Panc1 (cell line): ENCODE data around the gene GRID1. TPM values are rescaled to one million over a fixed set of nuclear protein-coding genes. Genes with fewer than 3 reads are reported as not detected.

ENCODE experiments used
- ATAC-seq: fragments of 200-7000 bp; cut with Tn5 transposase; 2 replicates; pipeline ENCODE4 v1.9.1; 2020; ENCODE audit warnings: mild to moderate bottlenecking, moderate library complexity
- BruUV-seq: library from RNA; stranded (reverse); fragments of 400-500 nt; replicated peaks from 2 replicates; lab custom pipeline; 2021; lab: Mats Ljungman, UMichigan
- CTCF ChIA-PET: fragments of 300-600 bp; sonication (Branson Sonifier 250); formaldehyde crosslinking; loops from one replicate; lab custom pipeline; 2022; ENCODE audit warnings: antibody characterized with exemption; lab: Charles Lee
- POLR2A ChIA-PET: fragments of 300-600 bp; sonication (Branson Sonifier 250); formaldehyde crosslinking; loops from one replicate; lab custom pipeline; 2022; ENCODE audit warnings: antibody characterized with exemption; lab: Charles Lee
- DNase-seq: peaks from one replicate; pipeline ENCODE4 v3.0.0-alpha.2; 2010; ENCODE audit warnings: low read depth, low spot score
- H3K27ac ChIP-seq: 2 replicates; pipeline ENCODE4 v1.5.1; 2011; ENCODE audit warnings: mild to moderate bottlenecking, low read length, inconsistent platforms
- H3K27me3 ChIP-seq: fragments of 200-500 bp; sonication (Bioruptor generic); 2 replicates; pipeline ENCODE4 v1.6.0; 2014; ENCODE audit warnings: low read length, inconsistent platforms; ENCODE audit not compliant: control insufficient read depth, insufficient read depth
- H3K36me3 ChIP-seq: fragments of 200-500 bp; sonication (Bioruptor generic); 2 replicates; pipeline ENCODE4 v1.5.1; 2014; ENCODE audit warnings: inconsistent platforms, mild to moderate bottlenecking, low read length, moderate library complexity; ENCODE audit not compliant: control insufficient read depth, insufficient read depth
- H3K4me1 ChIP-seq: 2 replicates; pipeline ENCODE4 v1.5.1; 2011; ENCODE audit warnings: inconsistent platforms, mild to moderate bottlenecking, low read length, moderate library complexity; ENCODE audit not compliant: control insufficient read depth, insufficient read depth
- H3K4me3 ChIP-seq, 2 experiments: 2 replicates each; pipeline ENCODE4 v1.5.1; 2011 to 2012; ENCODE audit warnings: low read depth in 2 of 2, low read length in 2 of 2, mild to moderate bottlenecking in 2 of 2, inconsistent platforms in 1 of 2, moderate library complexity in 1 of 2
- H3K9me3 ChIP-seq: fragments of 200-500 bp; sonication (Bioruptor generic); 2 replicates; pipeline ENCODE4 v1.5.1; 2014; ENCODE audit warnings: low read depth, mild to moderate bottlenecking, inconsistent platforms, low read length, moderate library complexity; ENCODE audit not compliant: control insufficient read depth, insufficient read depth
- POLR2AphosphoS5 ChIP-seq: IDR thresholded peaks from 2 replicates; pipeline ENCODE4 v1.6.1; 2012; ENCODE audit warnings: mild to moderate bottlenecking, low read depth, low read length, moderate library complexity
- SIN3A ChIP-seq: IDR thresholded peaks from 2 replicates; pipeline ENCODE4 v1.6.1; 2012; ENCODE audit warnings: low read depth, mild to moderate bottlenecking, low read length, moderate library complexity, borderline replicate concordance; ENCODE audit not compliant: insufficient read depth
- TCF7L2 ChIP-seq: IDR thresholded peaks from 2 replicates; pipeline ENCODE4 v1.6.1; 2011; ENCODE audit warnings: mild to moderate bottlenecking, low read depth, low read length, inconsistent platforms
- in situ Hi-C: cut with HindIII; loops from 2 replicates; pipeline ENCODE4 v1.10.0; 2016; ENCODE audit warnings: low sequenced_read_pairs, low pct_unique_long_range_greater_than_20kb
- intact Hi-C: fragments of 100-400 bp; cut with micrococcal nuclease; formaldehyde crosslinking; loops from one replicate; pipeline ENCODE4 v1.10.0; 2022; ENCODE audit not compliant: unreplicated experiment
- total RNA-seq: library from RNA; stranded (reverse); gene quantifications from one replicate; pipeline ENCODE4 v1.2.1, GENCODE V29; 2021; ENCODE audit not compliant: unreplicated experiment
- TF ChIP-seq, protein P1 (sequence below): fragments of 450-650 bp; IDR thresholded peaks from 2 replicates; pipeline ENCODE4 v1.5.1; 2017; ENCODE audit warnings: mild to moderate bottlenecking
- TF ChIP-seq, protein P2 (sequence below), 2 experiments: IDR thresholded peaks; 2 replicates each; pipeline ENCODE4 v1.6.1; 2011 to 2012; ENCODE audit warnings: low read depth in 2 of 2, control low read depth in 1 of 2, low read length in 1 of 2, mild to moderate bottlenecking in 1 of 2, moderate library complexity in 1 of 2; ENCODE audit not compliant: insufficient read depth in 1 of 2

The GRID1 gene
- total RNA-seq, 1 experiment from 2014 or later: 2.3 TPM

DNA sequence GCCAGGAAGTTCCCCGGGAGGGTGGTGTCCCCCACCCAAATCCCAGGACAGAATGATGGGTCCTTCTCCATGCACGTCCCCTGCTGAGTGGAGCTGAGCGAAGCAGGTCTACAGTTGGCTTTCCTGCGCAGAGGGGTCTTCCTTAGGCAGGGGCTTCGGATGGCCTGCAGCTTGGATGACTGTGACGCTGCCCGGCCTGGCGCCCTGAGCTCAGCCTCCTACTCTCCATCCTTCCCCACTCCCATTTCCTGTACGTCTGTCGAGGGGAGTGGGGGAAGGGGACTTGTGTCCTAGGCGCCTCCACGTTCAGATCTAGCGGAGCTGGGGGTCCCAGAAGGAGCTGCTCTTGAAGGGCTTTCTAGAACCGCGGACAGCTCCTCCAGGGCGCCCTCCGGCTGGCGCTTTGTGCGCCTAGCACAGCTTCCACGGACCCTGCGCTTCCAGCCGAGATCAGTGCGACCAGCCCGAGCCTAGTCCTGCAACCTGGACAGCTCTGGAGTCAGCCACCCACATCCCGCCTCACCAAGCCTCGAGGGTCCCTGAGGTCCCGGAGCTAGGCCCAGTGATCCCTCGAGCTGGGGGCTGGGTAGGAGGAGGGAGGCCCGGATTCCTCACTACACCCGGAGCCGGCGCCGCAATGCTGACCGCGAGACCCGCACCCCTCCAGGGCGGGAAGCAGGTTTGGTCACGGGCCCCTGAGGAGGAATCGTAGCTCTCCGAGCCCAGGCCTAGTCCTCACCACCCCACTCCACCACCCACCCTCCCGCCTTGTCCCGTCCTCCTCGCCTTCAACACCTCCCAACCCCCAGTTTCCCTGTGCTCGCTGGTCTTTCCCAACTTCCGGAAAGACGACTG, 1.9 kb downstream of the GRID1 start:
- CTCF ChIA-PET: no interaction called here
- POLR2A ChIA-PET: no interaction called here
- Histone ChIP-seq H3K36me3 (no peaks in the 10 kb centered on the region), H3K27ac (no peak overlapping the region), H3K27me3 (peaks cover 6% of the 10 kb centered on the region; the same call in 1 of the 2 replicates), H3K4me1 (no peaks in the 10 kb centered on the region; the same call in 1 of the 2 replicates), H3K9me3 (no peaks in the 10 kb centered on the region), H3K4me3 (peak overlapping the region in 1 of 2 experiments; percentile 46; a peak in 2 of 4 replicates)
- DNase-seq (no peak), ATAC-seq (no peak)
- no TSS peak for BruUV-seq
- intact Hi-C loops (no loop called here), in situ Hi-C loops (no loop called here)
- TF ChIP-seq, protein P1, sequence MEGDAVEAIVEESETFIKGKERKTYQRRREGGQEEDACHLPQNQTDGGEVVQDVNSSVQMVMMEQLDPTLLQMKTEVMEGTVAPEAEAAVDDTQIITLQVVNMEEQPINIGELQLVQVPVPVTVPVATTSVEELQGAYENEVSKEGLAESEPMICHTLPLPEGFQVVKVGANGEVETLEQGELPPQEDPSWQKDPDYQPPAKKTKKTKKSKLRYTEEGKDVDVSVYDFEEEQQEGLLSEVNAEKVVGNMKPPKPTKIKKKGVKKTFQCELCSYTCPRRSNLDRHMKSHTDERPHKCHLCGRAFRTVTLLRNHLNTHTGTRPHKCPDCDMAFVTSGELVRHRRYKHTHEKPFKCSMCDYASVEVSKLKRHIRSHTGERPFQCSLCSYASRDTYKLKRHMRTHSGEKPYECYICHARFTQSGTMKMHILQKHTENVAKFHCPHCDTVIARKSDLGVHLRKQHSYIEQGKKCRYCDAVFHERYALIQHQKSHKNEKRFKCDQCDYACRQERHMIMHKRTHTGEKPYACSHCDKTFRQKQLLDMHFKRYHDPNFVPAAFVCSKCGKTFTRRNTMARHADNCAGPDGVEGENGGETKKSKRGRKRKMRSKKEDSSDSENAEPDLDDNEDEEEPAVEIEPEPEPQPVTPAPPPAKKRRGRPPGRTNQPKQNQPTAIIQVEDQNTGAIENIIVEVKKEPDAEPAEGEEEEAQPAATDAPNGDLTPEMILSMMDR: no peak
- no peak for TF ChIP-seq TCF7L2
- TF ChIP-seq, protein P2, sequence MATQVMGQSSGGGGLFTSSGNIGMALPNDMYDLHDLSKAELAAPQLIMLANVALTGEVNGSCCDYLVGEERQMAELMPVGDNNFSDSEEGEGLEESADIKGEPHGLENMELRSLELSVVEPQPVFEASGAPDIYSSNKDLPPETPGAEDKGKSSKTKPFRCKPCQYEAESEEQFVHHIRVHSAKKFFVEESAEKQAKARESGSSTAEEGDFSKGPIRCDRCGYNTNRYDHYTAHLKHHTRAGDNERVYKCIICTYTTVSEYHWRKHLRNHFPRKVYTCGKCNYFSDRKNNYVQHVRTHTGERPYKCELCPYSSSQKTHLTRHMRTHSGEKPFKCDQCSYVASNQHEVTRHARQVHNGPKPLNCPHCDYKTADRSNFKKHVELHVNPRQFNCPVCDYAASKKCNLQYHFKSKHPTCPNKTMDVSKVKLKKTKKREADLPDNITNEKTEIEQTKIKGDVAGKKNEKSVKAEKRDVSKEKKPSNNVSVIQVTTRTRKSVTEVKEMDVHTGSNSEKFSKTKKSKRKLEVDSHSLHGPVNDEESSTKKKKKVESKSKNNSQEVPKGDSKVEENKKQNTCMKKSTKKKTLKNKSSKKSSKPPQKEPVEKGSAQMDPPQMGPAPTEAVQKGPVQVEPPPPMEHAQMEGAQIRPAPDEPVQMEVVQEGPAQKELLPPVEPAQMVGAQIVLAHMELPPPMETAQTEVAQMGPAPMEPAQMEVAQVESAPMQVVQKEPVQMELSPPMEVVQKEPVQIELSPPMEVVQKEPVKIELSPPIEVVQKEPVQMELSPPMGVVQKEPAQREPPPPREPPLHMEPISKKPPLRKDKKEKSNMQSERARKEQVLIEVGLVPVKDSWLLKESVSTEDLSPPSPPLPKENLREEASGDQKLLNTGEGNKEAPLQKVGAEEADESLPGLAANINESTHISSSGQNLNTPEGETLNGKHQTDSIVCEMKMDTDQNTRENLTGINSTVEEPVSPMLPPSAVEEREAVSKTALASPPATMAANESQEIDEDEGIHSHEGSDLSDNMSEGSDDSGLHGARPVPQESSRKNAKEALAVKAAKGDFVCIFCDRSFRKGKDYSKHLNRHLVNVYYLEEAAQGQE (IDR thresholded peaks at IDR 0.05; ENCODE audit: insufficient read depth in 1 of 2, low read depth in 2 of 2, low read length in 1 of 2): peak; percentile 77 to 83

DNA sequence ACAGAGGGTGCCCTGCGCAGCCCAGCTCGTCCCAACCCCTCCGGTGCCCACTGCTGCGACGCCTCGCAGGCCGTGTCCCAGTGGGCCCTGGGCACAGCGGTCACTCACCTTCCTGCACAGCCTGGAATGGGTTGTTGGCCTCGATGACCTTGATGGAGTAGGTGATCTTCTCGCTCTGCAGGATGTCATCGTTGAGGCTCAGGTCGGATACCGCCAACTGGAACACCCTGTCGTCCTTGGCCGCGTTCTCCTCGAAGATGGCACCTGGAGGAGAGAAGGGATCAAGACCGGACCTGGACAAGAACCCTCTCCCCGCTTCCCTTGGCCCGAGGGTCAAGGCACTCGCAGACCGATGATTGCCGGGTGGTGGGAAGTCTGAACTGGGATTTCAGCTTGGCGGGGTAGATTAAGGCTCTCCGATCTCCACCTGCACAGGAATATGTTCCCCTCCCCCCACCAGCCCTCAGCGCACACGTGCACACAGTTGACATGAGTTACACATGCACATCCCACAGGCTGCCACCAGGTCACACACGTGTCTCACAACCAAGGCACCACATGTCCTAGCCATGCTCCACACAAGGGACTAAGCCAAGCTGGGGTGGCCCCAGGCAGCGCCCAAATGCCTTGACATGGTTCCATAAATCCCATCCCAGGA, 2.6 kb downstream of the GRID1 start:
- H3K27ac ChIP-seq: no peak overlapping the region
- H3K9me3 ChIP-seq: no peaks in the 10 kb centered on the region
- no peaks in the 10 kb centered on the region; the same call in 1 of the 2 replicates for H3K4me1 ChIP-seq
- in situ Hi-C loops (no loop called here), intact Hi-C loops (no loop called here)
- no peak for ATAC-seq
- POLR2A ChIA-PET: no interaction called here
- no peak overlapping the region for H3K4me3 ChIP-seq
- no TSS peak for BruUV-seq
- DNase-seq: no peak
- CTCF ChIA-PET: no interaction called here
- H3K36me3 ChIP-seq: no peaks in the 10 kb centered on the region
- TF ChIP-seq TCF7L2 (no peak), SIN3A (no peak), POLR2AphosphoS5 (no peak)
- TF ChIP-seq, protein P2 (IDR thresholded peaks at IDR 0.05; ENCODE audit: insufficient read depth in 1 of 2, low read depth in 2 of 2, low read length in 1 of 2): no peak
- TF ChIP-seq, protein P1: no peak
- peaks cover 6% of the 10 kb centered on the region; the same call in 1 of the 2 replicates for H3K27me3 ChIP-seq
